BJ (cell line): ENCODE results near the gene SPINT1. TPM values are rescaled to one million over a fixed set of nuclear protein-coding genes. Genes with fewer than 3 reads are reported as not detected.

ENCODE experiments used
- CTCF ChIA-PET: fragments of 350-600 bp; formaldehyde crosslinking; extraction: SDS; loops from one replicate; lab custom pipeline; 2021; ENCODE audit warnings: antibody characterized with exemption, inconsistent platforms; lab: Yijun Ruan, JAX
- POLR2A ChIA-PET: fragments of 300-600 bp; sonication (Branson Sonifier 250); formaldehyde crosslinking; extraction: SDS; loops from one replicate; lab custom pipeline; 2021; ENCODE audit warnings: antibody characterized with exemption; lab: Charles Lee
- DNase-seq: peaks from one replicate; pipeline ENCODE4 v3.0.0-alpha.2; 2011; ENCODE audit warnings: low read depth
- H3K27me3 ChIP-seq: 2 replicates; pipeline ENCODE4 v1.6.0; 2011; ENCODE audit warnings: low read length; ENCODE audit not compliant: control insufficient read depth, insufficient read depth
- H3K36me3 ChIP-seq: 2 replicates; pipeline ENCODE4 v1.5.1; 2011; ENCODE audit warnings: low read length; ENCODE audit not compliant: control insufficient read depth, insufficient read depth
- H3K4me3 ChIP-seq: 2 replicates; pipeline ENCODE4 v1.5.1; 2011; ENCODE audit warnings: low read depth, mild to moderate bottlenecking, control low read depth, low read length
- CTCF ChIP-seq: IDR thresholded peaks from 2 replicates; pipeline ENCODE4 v1.5.1; 2011; ENCODE audit warnings: low read depth, mild to moderate bottlenecking, control low read depth, inconsistent platforms, low read length, moderate library complexity; ENCODE audit not compliant: insufficient read depth
- polyA plus RNA-seq: library from polyadenylated mRNA; depleted of rRNA; stranded (reverse); fragments of >200 nt; gene quantifications from 2 replicates; pipeline ENCODE4 v1.2.3, GENCODE V29; 2011

Gene SPINT1
- polyA plus RNA-seq, 1 experiment: 1.1 TPM

GRCh38 chr15:40823572-40824343 lies 20.1 kb upstream of the SPINT1 start:
- H3K36me3 ChIP-seq: no peaks in the 10 kb centered on the region
- H3K4me3 ChIP-seq: no peak overlapping the region
- peaks cover 2% of the 10 kb centered on the region for H3K27me3 ChIP-seq
- ChIA-PET POLR2A (no interaction called here), CTCF (interaction anchor here (1.0 kb wide), 1 partner anchor 33 kb away, joined by 4 read pairs; no protein-coding TSS in a partner anchor)
- DNase-seq: no peak
- no peak for TF ChIP-seq CTCF

GRCh38 chr15:40825661-40826422 lies 18.0 kb upstream of the SPINT1 start:
- Histone ChIP-seq H3K4me3 (no peak overlapping the region), H3K36me3 (no peaks in the 10 kb centered on the region), H3K27me3 (peaks cover 2% of the 10 kb centered on the region)
- TF ChIP-seq CTCF: no peak
- DNase-seq: no peak
- POLR2A ChIA-PET: interaction anchor here (0.7 kb wide), 1 partner anchor 18 kb away, joined by 3 read pairs; the partner anchor contains the start of gene SPINT1
- CTCF ChIA-PET: no interaction called here

DNA sequence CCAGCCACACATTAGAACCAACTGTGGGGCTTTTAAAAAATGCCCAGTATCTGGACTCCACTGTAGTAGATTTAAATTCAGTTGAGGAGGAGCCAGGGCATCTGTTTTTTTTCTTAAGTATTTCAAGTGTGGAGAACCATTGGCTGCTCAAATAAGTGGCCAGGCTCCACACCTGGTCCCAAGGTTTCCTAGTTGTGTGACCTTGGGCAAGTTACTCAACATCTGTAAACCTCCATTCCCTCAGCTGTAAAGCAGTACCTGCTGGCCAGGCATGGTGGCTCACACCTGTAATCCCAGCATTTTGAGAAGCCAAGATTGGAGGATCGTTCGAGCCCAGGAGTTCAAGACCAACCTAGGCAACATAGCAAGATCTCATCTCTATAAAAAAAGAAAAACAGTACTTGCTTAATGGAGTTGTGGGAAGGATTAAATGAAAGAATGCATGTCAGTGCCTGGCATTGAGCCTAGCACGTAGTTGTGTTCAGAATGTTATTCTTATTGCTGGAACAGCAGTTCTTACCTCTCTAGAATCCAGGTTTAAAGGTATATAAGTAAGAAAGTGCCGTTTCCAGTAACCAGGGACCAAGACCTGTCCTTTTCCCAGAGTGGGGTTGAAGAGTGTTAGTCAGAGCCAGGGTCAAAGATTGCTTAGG lies 17.3 kb upstream of the SPINT1 start:
- Histone ChIP-seq H3K27me3 (peaks cover 2% of the 10 kb centered on the region), H3K4me3 (no peak overlapping the region), H3K36me3 (no peaks in the 10 kb centered on the region)
- POLR2A ChIA-PET: interaction anchor here (0.7 kb wide), 1 partner anchor 17 kb away, joined by 3 read pairs; the partner anchor contains the start of gene SPINT1
- no peak for DNase-seq
- CTCF ChIA-PET: no interaction called here
- TF ChIP-seq CTCF: no peak

GRCh38 chr15:40828447-40829036 lies 15.3 kb upstream of the SPINT1 start, which contains the start of gene PPP1R14D:
Gene PPP1R14D (minus strand): TSS chr15:40828708. CDS start chr15:40828641, 67 bp downstream.
- POLR2A ChIA-PET: no interaction called here

More at GRCh38 chr15:40828447-40829036, 15.3 kb upstream of the SPINT1 start, which contains the start of gene PPP1R14D:
- Histone ChIP-seq H3K4me3 (no peak within 1 kb of the TSS), H3K27me3 (peaks cover 2% of the 10 kb centered on the region), H3K36me3 (no peaks in the 10 kb centered on the region)
- no peak for TF ChIP-seq CTCF
- CTCF ChIA-PET: interaction anchor here (0.8 to 1.4 kb wide), 3 partner anchors 9 to 13 kb away, joined by 3 to 5 read pairs (median 4); no protein-coding TSS in a partner anchor
- DNase-seq: no peak
